ENCODE results near the gene HBA2. TPM values are rescaled to one million over a fixed set of nuclear protein-coding genes. Genes with fewer than 3 reads are reported as not detected.

HBA2 gene
- total RNA-seq, 1 experiment from 2014 or later, result not detected

DNA sequence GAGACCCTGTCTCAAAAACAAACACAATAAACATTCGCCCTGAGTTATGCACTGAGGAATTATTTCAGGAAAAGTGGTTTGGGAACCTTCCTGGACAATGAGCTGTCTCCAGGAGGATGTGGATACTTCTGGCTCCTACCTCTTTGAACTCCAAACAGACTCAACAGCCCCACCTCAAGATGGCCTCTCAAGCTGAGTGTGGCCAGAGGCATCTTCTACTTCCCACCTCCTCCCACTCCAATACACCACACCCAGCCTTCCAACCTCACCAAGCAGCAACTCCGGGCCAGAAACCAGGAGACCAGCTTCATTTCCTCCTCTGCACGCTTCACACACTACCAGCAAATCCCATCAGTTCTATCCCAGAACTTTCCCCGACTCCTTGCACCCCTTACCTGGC is 19.2 kb downstream of the HBA2 start:
- BruUV-seq (replicated peaks), result no TSS peak
- Mint-ChIP-seq H3K4me1 (ENCODE audit: low read depth, unreplicated experiment) (no peaks in the 10 kb centered on the region), H3K9me3 (ENCODE audit: low read depth, unreplicated experiment) (no peaks in the 10 kb centered on the region), H3K27ac (ENCODE audit: unreplicated experiment) (no peak overlapping the region), H3K27me3 (ENCODE audit: unreplicated experiment) (no peaks in the 10 kb centered on the region), H3K36me3 (ENCODE audit: insufficient read depth, unreplicated experiment) (peaks cover 96% of the 10 kb centered on the region), H3K4me3 (ENCODE audit: low read depth, unreplicated experiment) (no peak overlapping the region)
- TF ChIP-seq, protein P1, sequence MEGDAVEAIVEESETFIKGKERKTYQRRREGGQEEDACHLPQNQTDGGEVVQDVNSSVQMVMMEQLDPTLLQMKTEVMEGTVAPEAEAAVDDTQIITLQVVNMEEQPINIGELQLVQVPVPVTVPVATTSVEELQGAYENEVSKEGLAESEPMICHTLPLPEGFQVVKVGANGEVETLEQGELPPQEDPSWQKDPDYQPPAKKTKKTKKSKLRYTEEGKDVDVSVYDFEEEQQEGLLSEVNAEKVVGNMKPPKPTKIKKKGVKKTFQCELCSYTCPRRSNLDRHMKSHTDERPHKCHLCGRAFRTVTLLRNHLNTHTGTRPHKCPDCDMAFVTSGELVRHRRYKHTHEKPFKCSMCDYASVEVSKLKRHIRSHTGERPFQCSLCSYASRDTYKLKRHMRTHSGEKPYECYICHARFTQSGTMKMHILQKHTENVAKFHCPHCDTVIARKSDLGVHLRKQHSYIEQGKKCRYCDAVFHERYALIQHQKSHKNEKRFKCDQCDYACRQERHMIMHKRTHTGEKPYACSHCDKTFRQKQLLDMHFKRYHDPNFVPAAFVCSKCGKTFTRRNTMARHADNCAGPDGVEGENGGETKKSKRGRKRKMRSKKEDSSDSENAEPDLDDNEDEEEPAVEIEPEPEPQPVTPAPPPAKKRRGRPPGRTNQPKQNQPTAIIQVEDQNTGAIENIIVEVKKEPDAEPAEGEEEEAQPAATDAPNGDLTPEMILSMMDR (IDR thresholded peaks at IDR 0.05; ENCODE audit: unreplicated experiment), result no peak
- DNase-seq, result no peak
- CTCF ChIA-PET, result interaction anchor here (1.0 kb wide), 1 partner anchor 161 kb away, joined by 9 read pairs; the partner anchor contains the start of gene AXIN1
- intact Hi-C loops (cut with micrococcal nuclease; ENCODE audit: unreplicated experiment), result no loop called here

DNA sequence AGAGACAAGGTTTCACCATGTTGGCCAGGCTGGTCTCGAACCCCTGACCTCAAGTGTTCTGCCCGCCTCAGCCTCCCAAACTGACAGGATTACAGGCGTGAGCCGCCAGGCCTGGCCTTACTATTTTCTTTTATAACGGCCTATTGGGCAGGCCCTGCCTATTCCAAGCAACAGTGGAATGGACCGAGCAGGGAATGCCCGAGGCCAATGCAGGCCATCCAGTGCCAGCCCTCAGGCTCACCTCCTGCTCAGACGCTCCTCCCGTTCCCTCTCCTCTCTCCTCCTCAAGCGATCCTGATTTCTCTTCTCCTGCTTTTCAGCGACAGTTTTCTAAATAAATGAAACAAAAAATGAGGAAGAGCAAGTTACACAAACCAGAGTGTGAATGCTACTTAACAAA is 20.0 kb downstream of the HBA2 start:
- no TSS peak for BruUV-seq (replicated peaks)
- TF ChIP-seq, protein P1 (IDR thresholded peaks at IDR 0.05; ENCODE audit: unreplicated experiment), result no peak
- DNase-seq, result no peak
- intact Hi-C loops (cut with micrococcal nuclease; ENCODE audit: unreplicated experiment), result no loop called here
- CTCF ChIA-PET, result interaction anchor here (1.0 kb wide), 1 partner anchor 160 kb away, joined by 9 read pairs; the partner anchor contains the start of gene AXIN1
- peaks cover 96% of the 10 kb centered on the region for H3K36me3 Mint-ChIP-seq (ENCODE audit: insufficient read depth, unreplicated experiment)
- no peak overlapping the region for H3K27ac Mint-ChIP-seq (ENCODE audit: unreplicated experiment)
- H3K4me1 Mint-ChIP-seq (ENCODE audit: low read depth, unreplicated experiment), result no peaks in the 10 kb centered on the region
- H3K27me3 Mint-ChIP-seq (ENCODE audit: unreplicated experiment), result no peaks in the 10 kb centered on the region
- H3K4me3 Mint-ChIP-seq (ENCODE audit: low read depth, unreplicated experiment), result no peak overlapping the region
- H3K9me3 Mint-ChIP-seq (ENCODE audit: low read depth, unreplicated experiment), result no peaks in the 10 kb centered on the region

DNA sequence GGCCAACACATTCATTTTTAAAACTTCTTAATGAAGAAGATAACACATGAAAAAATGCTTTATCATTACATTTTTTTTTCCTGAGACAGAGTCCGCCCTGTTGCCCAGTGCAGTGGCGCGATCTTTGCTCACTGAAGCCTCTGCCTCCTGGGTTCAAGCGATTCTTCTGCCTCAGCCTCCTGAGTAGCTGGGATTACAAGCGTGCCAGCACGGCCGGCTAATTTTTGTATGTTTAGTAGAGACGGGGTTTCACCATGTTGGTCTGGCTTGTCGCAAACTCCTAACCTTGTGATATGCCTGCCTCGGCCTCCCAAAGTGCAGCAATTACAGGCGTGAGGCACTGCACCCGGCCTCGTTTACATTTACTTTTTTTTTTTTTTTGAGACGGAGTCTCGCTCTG is 20.8 kb downstream of the HBA2 start:
- CTCF ChIA-PET, result no interaction called here
- Mint-ChIP-seq H3K27me3 (ENCODE audit: unreplicated experiment) (no peaks in the 10 kb centered on the region), H3K4me1 (ENCODE audit: low read depth, unreplicated experiment) (no peaks in the 10 kb centered on the region), H3K36me3 (ENCODE audit: insufficient read depth, unreplicated experiment) (peaks cover 98% of the 10 kb centered on the region), H3K27ac (ENCODE audit: unreplicated experiment) (no peak overlapping the region), H3K9me3 (ENCODE audit: low read depth, unreplicated experiment) (no peaks in the 10 kb centered on the region), H3K4me3 (ENCODE audit: low read depth, unreplicated experiment) (no peak overlapping the region)
- intact Hi-C loops (cut with micrococcal nuclease; ENCODE audit: unreplicated experiment), result no loop called here
- TF ChIP-seq, protein P1 (IDR thresholded peaks at IDR 0.05; ENCODE audit: unreplicated experiment), result no peak
- BruUV-seq (replicated peaks), result no TSS peak
- DNase-seq, result no peak

DNA sequence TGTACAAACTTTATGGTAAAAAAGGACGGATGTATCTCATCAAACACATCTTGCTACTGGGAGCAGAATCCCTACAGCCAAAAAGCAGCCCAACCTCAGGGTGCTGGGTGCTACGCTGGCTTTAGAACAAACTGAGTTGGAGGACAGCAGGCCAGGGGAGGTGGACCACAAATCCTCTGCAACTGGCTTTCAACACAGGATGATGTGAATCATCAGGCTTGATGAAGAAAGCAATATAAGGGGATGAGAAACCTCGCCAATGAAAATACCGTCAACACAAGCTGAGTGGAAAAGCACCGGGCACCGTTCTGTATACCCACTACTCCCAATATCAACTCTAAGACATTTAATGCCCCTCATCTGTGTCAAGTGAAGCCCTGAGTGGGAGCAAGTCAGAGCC is 21.8 kb downstream of the HBA2 start:
- intact Hi-C loops (cut with micrococcal nuclease; ENCODE audit: unreplicated experiment), result no loop called here
- H3K9me3 Mint-ChIP-seq (ENCODE audit: low read depth, unreplicated experiment), result no peaks in the 10 kb centered on the region
- no TSS peak for BruUV-seq (replicated peaks)
- H3K36me3 Mint-ChIP-seq (ENCODE audit: insufficient read depth, unreplicated experiment), result peaks cover 98% of the 10 kb centered on the region
- CTCF ChIA-PET, result interaction anchor here (0.6 kb wide), 1 partner anchor 192 kb away, joined by 5 read pairs; no protein-coding TSS in a partner anchor
- no peaks in the 10 kb centered on the region for H3K27me3 Mint-ChIP-seq (ENCODE audit: unreplicated experiment)
- DNase-seq, result no peak
- no peak overlapping the region for H3K4me3 Mint-ChIP-seq (ENCODE audit: low read depth, unreplicated experiment)
- H3K27ac Mint-ChIP-seq (ENCODE audit: unreplicated experiment), result no peak overlapping the region
- H3K4me1 Mint-ChIP-seq (ENCODE audit: low read depth, unreplicated experiment), result no peaks in the 10 kb centered on the region
- TF ChIP-seq, protein P1 (IDR thresholded peaks at IDR 0.05; ENCODE audit: unreplicated experiment), result no peak

All from Calu3 (cell line).